RWPE1 (cell line): Measurements from ENCODE around the gene PUS3.
A peak's percentile ranks its signal among the peaks of the same experiment; 100 is the strongest.

Experiments used
- CTCF ChIA-PET: fragments of 350-600 bp; sonication (Branson Sonifier 250); formaldehyde crosslinking; extraction: SDS; loops from one replicate; lab custom pipeline; 2021; lab: Yijun Ruan, JAX
- POLR2A ChIA-PET: fragments of 400-600 bp; formaldehyde crosslinking; extraction: SDS; loops from one replicate; lab custom pipeline; 2020; ENCODE audit warnings: antibody characterized with exemption; ENCODE audit not compliant: low non-redundant PET; lab: Yijun Ruan, JAX
- DNase-seq: peaks from one replicate; pipeline ENCODE4 v3.0.0; 2012; ENCODE audit warnings: low spot score
- H3K27ac ChIP-seq: fragments of 450-650 bp; 2 replicates; pipeline ENCODE4 v1.5.1; 2017
- TF ChIP-seq, protein P1 (sequence below): fragments of 450-650 bp; conservative IDR thresholded peaks from 2 replicates; pipeline ENCODE4 v1.5.1; 2017; ENCODE audit warnings: low read depth, mild to moderate bottlenecking

Gene PUS3

DNA sequence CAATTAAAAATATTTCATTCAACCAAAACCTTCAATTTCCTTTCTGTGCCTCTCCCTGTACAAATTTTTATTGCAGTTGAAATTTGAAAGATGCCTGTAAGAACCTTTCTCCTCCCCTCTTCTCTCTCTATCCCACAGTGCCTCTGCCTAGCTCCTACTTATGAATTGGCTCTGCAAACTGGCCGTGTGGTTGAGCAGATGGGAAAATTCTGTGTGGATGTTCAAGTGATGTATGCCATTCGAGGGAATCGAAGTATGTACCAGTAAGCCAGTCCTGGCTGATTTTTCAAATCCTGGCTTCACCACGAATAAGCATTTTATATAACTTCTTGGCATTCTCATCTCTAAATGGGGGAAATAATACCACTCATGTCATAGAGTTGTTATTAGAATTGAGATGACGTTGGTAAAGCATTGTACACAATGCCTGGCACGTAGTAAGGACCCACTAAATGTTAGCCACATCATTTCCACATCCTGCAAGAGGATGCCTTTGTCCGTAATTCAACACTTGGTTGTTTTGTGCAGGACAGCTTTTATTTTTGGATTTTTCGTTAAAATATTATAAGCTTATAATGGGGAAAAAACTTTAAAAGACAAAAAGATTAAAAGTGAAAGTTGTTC is 7.3 kb upstream of the PUS3 start:
- no peak for DNase-seq
- TF ChIP-seq, protein P1, sequence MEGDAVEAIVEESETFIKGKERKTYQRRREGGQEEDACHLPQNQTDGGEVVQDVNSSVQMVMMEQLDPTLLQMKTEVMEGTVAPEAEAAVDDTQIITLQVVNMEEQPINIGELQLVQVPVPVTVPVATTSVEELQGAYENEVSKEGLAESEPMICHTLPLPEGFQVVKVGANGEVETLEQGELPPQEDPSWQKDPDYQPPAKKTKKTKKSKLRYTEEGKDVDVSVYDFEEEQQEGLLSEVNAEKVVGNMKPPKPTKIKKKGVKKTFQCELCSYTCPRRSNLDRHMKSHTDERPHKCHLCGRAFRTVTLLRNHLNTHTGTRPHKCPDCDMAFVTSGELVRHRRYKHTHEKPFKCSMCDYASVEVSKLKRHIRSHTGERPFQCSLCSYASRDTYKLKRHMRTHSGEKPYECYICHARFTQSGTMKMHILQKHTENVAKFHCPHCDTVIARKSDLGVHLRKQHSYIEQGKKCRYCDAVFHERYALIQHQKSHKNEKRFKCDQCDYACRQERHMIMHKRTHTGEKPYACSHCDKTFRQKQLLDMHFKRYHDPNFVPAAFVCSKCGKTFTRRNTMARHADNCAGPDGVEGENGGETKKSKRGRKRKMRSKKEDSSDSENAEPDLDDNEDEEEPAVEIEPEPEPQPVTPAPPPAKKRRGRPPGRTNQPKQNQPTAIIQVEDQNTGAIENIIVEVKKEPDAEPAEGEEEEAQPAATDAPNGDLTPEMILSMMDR, result no peak
- ChIA-PET CTCF (interaction anchor here (0.6 to 0.7 kb wide), 2 partner anchors 11 to 281 kb away, joined by 3 to 4 read pairs; no protein-coding TSS in a partner anchor), POLR2A (no interaction called here)
- H3K27ac ChIP-seq, result no peak overlapping the region

DNA sequence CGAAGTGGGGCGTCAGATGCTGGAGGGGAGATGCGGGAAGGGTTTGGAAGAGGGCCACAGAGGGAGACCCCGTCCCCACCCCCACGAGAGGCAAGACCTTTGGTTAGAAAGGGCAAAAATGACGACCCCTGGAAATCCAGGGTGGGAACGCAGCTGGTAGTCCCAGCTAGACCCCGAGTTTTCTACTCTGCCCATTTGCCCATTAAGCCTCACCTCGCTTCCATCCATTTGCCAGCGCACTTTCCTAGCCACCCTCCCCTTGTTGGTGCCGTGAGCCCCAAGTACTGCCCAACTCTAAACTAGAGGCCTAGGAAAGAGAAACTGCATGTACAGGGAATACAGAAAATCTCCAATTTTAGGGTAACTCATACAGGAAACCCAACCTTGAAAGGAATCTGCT is 1.7 kb upstream of the PUS3 start:
- ChIA-PET POLR2A (no interaction called here), CTCF (no interaction called here)
- no peak for DNase-seq
- H3K27ac ChIP-seq, result no peak overlapping the region
- TF ChIP-seq, protein P1, result no peak

DNA sequence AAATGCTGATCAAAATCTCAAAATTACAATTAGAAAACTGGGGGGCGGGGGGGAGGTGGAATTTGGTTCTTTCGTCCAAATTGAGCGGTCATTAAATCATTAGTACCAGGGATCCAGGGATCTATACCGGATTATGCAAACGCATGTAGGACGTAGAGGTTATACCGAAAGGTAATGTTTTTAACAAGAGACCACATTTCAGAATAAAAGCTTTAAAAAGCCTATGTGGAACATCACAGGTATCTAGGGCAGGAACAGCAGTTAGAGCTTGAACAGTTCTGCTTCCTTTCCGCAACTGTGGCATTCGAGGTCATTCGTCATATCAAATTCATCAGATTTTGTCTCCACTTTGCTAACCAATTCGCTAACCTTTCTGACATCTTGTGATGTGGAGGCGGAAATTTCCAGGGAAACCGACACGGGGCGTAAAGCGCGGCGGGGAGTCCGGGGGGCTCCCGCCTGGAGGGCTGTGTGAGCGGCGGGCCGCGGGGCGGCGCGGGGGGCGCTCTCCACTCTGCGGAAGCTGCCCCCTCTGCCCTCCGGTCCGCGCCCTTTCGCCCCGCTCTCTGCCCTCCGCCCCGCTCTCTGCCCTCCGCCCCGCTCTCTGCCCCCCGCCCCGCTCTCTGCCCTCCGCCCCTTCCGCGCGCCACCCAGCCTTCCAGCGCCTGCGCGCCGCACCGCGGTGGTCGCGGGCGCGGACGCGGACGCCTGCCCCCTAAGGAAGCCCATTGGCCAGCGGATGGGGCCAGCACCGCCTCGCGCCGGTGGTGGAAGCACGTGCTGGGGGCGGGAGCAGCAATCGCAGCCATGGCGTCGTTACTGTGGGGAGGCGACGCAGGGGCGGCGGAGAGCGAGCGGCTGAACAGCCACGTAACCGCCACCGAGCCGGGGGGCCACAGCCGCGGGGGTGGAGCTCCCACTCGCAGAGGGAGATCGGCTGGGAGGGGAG is 979 bp upstream of the PUS3 start, which contains the start of gene DDX25:
Gene DDX25, plus strand, starts transcription at position 798 of the 949 bp plus-strand sequence. Its CDS starts 10 bp downstream, at position 808.
- H3K27ac ChIP-seq, result no peak within 1 kb of the TSS
- TF ChIP-seq, protein P1, result no peak
- POLR2A ChIA-PET, result interaction anchor here (0.7 to 1.3 kb wide), 2 partner anchors 9 to 308 kb away, joined by 3 to 4 read pairs; partner anchors contain the start of gene FAM118B
- no peak for DNase-seq
- CTCF ChIA-PET, result interaction anchor here (0.7 kb wide), 1 partner anchor 16 kb away, joined by 3 read pairs; no protein-coding TSS in a partner anchor

DNA sequence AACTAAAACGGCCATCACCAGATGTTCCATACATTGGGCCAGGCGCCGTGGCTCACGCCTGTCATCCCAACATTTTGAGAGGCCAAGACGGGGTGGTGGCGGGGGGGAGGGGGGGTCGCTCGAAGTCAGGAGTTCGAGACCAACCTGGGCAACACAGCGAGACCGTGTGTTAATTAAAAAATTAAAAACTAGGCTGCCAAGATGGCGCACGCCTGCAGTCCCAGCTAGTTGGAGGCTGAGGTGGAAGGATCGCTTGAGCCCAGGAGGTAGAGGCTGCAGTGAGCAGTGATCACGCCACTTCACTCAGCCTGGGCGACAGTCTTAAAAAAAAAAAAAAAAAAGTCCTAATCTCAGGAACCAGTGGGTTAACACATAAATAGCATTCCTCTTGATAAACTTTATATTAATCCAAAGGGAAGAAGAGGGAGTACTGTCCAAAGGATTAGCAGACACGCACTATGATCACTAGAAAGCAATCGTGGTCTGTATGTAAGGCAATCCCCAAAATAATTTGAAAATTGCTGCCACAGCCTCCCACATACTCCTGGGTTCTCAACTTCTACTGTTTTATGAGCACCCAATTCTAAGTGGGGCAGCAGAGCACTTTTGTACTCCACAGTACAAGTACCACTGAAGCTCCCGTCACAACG is 604 bp downstream of the PUS3 start:
- TF ChIP-seq, protein P1, result no peak
- CTCF ChIA-PET, result interaction anchor here (0.8 kb wide), 1 partner anchor 21 kb away, joined by 4 read pairs; no protein-coding TSS in a partner anchor
- POLR2A ChIA-PET, result interaction anchor here (0.9 to 1.3 kb wide), 2 partner anchors 15 to 310 kb away, joined by 4 read pairs; partner anchors contain the start of genes FAM118B and HYLS1
- peak overlapping the region; percentile 50; the same call in 1 of the 2 replicates for H3K27ac ChIP-seq
- DNase-seq, result peak; percentile 4

DNA sequence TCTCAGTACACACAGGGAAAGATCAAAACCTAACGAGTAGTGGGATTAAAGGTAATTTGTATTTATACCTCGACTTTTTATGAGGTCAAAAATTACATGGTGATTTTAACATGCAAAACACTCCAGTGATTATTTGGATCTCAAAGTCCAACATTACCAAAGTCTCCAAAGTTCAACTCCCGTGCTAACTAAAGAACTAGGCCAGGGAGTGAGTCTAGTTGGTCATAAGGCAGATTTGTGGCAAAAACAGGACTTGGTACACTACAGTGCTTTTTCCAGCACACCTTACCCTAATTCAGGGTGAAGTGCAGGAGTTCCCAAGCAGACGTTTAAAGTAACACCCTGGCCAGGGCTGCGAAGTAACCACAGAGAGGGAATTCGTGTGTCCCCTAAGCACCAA is 1.1 kb downstream of the PUS3 start:
- TF ChIP-seq, protein P1, result no peak
- no peak overlapping the region for H3K27ac ChIP-seq
- ChIA-PET CTCF (no interaction called here), POLR2A (no interaction called here)
- no peak for DNase-seq
